HG02571 (cell line): ENCODE results near the gene SLC26A8.
"Not testable (repeated sequence)": the region's sequence is repeated elsewhere in the genome, so short reads cannot be mapped to it uniquely, and the experiment has no call there.

Experiments used
- ATAC-seq: cut with Tn5 transposase; IDR thresholded peaks from one replicate; pipeline ENCODE4 v1.9.1; 2021; ENCODE audit warnings: mild to moderate bottlenecking, moderate library complexity; ENCODE audit not compliant: unreplicated experiment

SLC26A8 gene

DNA sequence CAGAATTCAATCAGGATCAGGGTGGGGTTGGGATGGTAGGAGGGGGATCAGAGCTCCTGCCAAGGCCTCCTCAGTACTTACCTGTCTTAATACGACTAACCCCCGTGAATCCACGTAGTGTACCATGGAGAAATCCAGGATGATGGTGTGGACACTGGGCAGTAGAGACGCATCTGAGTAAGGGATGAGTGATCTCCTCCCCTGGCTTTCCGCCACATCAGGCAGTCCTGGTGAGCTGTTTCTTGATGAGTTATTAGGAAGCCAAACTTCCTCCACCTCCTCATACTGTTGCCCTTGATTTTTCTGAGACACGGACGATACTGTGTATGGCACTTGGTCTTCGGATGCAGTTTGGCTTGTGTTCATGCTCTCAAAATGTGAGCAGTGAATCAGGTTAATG, 69.4 kb downstream of the SLC26A8 start:
- no peak for ATAC-seq

DNA sequence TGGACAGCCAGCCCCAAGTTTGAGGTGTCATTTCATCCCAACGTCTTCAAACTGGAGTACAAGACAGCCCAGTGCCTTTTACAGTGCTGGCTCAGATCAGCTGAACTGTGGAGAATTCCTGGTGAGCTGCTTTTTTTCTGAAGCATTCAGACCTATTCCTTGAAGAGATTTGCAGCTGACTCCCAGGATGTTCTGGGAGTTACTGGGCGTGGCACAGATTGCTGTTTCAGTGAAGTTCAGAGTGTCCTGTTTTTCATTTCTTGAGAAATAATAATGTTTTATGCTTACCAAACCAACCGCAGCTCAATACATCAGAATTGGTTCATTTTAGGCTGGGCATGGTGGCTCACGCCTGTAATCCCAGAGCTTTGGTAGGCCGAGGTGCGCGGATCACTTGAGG, 70.1 kb downstream of the SLC26A8 start:
- no peak for ATAC-seq

DNA sequence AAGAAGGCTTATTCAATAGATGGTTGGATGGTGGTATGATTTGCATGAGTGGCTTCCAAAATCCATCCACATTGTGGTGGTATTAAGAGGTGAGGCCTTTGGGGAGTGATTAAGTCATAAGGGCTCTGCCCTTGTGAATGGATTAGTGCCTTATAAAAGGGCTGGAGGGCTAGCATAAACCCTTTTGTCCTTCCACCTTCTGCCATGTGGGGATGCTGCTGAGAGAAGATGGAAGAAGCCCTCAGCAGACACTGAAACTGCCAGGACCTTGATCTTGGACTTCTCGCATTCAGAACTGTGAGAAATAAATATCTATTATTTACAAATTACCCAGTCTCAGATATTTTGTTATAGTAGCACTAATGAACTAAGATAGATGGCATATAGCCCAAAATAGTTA, 75.7 kb downstream of the SLC26A8 start:
- ATAC-seq: no peak

DNA sequence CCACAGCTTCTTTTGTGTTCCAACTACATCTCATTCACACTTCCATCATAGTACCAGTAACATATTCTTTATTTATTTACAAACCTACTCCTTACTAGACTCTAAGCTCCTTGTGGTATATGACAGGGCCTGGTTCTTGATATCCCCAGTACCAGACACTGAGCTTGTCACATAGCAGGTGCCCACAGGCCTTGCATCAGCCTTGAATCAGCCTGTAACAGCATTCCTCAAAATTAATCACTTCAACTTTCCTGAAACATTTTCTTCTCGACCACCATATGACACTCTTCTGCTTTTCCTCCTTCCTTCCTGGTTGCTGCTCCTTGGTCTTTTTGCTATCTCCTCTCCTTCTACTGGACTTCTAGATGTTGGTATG, 78.8 kb downstream of the SLC26A8 start:
- ATAC-seq: no peak

DNA sequence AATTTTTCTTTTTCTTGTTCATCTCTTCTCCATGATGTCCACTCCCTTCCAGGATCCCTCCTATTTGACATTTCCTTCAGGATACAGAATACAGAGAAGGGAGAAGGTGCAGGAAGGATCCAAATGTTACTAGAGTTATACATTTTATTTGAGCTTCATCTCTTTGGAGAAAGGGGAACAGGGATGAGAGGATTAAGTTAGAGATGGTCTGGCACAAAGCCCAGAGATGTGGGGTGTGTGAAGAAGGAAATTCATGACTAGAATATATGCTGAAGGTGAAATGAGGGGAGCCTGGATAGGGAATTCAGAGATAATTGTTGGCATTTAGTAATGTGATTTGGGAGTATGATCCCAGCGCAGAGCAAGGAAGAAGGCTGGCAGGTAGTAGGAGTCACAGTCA, 81.1 kb downstream of the SLC26A8 start:
- ATAC-seq: no peak

DNA sequence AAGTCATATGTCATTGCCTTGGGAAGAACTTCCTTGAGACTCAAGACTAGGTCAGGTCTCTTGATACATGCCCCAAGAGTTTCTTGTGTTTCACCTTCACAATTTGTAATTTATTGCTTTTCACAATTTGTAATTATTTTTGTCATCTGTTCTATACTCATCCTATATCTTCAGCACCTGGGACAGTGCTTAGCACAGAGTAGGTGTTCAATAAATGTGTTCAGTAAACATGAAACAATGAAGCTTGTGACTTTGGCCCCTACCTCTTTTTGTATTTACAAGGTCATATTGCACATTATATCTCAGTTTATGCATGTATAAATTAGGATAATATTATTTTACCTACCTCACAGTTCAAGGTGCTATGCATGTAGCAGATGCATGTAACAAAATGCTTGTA, 82.1 kb downstream of the SLC26A8 start:
- no peak for ATAC-seq

DNA sequence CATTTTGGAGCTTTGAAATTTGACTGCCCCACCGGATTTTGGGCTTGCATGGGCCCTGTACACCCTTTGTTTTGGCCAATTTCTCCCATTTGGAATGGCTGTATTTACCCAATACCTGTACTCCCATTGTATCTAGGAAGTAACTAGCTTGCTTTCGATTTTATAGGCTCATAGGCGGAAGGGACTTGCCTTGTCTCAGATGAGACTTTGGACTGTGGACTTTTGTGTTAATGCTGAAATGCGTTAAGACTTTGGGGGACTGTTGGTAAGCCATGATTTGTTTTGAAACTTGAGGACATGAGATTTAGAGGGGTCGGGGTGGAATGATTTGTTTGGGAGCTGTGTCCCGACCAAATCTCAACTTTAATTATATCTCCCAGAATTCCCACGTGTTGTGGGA, 83.3 kb downstream of the SLC26A8 start:
- ATAC-seq: not testable (repeated sequence)

DNA sequence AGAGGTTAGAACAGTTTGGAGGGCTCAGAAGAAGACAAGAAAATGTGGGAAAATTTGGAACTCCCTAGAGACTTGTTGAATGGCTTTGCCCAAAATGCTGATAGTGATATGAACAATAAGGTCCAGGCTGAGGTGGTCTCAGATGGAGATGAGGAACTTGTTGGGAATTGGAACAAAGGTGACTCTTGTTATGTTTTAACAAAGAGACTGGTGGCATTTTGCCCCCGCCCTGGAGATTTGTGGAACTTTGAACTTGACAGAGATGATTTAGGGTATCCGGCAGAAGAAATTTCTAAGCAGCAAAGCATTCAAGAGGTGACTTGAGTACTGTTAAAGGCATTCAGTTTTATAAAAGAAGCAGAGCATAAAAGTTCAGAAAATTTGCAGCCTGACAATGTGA, 84.4 kb downstream of the SLC26A8 start:
- not testable (repeated sequence) for ATAC-seq

DNA sequence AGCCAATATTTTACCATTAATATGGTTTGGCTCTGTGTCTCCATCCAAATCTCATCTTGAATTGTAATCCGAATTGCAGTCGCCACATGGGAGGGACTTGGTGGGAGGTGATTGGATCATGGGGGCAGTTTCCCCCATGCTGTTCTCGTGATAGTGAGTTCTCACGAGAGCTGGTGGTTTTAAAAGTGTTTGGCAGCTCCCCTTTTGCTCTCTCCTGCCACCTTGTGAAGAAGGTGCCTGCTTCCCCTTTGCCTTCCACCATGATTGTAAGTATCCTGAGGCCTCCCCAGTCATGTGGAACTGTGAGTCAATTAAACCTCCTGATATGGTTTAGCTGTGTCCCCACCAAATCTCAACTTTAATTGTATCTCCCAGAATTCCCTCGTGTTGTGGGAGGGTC, 85.2 kb downstream of the SLC26A8 start:
- ATAC-seq: not testable (repeated sequence)

DNA sequence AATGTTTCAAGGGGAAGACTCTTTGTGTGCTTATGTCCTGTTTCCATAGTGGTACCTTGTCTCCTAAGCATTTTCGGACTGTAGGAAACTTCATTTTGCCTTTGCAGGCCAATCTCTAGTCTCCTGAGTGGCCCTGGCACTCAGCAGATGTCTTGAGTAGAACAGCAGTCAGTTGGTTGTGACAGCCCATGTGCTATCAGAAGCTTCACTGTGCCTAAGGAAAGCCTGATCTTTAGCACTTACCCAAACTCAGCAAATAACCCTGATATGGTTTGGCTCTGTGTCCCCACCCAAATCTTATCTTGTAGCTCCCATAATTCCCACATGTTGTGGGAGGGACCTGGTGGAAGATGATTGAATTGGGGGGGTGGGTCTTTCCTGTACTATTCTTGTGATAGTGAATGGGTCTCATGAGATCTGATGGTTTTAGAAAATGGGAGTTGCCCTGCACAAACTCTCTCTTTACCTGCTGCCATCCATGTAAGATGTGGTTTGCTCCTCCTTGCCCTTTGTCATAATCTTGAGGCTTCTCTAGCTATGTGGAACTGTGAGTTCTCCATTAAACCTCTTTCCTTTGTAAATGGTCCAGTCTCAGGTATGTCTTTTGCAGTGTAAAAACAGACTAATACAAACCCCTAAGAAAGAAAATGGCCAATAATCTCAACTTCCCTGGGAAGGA, 87.6 kb downstream of the SLC26A8 start:
- no peak for ATAC-seq

DNA sequence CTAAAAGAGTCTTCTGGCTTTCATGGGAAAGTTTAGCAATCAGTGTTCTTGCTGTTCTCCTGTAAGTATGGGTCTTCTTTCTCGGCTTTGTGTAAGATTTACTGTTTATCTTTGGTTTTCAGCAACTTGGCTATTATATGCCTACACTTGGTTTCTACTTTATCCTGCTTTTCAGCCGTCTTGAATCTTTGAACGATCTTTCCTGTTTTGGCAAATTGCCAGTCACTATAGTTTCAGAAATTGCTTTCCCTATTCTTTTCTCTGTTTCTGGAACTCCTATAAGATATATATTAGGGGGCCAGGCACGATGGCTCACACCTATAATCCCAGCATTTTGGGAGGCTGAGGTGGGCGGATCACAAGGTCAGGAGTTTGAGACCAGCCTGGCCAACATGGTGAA, 89.0 kb downstream of the SLC26A8 start:
- ATAC-seq: no peak

DNA sequence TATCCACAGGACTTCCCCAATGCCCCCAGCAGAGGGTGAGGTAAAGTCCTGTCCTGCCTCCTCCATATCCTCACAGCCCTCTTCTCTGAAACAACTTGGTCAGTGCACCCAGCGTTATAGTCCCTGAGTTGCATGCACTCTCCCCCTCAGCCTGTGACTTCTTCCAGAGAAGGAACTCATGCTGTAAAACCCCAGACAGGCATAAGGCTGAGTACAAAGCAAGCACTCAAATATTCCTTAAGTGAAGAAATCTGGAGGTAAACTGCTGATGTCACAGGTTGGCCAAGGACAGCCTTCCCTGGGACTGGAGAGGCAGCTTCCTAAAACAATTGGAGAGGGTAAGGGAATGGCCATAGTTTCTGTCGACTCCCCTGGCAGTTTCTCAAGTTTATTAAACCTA, 90.6 kb downstream of the SLC26A8 start:
- no peak for ATAC-seq

DNA sequence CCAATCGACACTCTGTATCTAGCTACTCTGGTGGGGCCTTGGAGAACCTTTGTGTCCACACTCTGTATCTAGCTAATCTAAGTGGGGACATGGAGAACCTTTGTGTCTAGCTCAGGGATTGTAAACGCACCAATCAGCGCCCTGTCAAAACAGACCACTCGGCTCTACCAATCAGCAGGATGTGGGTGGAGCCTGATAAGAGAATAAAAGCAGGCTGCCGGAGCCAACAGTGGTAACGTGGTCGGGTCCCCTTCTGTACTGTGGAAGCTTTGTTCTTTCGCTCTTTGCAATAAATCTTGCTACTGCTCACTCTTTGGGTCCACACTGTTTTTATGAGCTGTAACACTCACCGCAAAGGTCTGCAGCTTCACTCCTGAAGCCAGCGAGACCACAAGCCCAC, 92.6 kb downstream of the SLC26A8 start:
- ATAC-seq: not testable (repeated sequence)

DNA sequence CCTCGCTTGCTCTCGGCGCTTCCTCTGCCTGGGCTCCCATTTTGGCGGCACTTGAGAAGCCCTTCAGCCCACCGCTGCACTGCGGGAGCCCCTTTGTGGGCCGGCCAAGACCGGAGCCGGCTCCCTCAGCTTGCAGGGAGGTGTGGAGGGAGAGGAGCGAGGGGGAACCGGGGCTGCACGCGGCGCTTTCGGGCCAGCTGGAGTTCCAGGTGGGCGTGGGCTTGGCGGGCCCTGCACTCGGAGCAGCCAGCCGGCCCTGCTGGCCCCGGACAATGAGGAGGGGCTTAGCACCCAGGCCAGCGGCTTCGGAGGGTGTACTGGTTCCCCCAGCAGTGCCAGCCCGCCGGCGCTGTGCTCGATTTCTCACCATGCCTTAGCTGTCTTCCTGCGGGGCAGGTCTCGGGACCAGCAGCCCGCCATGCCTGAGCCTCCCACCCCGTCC, 93.3 kb downstream of the SLC26A8 start:
- ATAC-seq: no peak

DNA sequence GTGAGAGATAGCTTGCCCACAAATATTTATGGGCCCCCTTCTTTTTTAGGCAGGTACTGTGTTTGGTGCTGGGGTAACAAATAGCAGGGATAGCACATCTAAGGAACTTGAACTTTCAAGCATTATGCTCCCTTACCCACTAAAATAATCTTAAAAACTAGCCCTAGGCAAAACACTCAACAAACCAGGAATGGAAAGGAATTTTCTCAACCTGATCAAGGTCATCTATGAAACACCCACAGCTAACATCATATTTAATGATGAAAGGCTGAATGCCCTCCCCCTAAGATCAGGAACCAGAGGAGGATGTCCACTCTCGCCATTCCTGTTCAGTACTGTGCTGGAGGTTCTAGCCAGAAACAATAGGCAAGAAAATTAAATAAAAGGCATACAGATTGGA, 94.8 kb downstream of the SLC26A8 start:
- no peak for ATAC-seq

DNA sequence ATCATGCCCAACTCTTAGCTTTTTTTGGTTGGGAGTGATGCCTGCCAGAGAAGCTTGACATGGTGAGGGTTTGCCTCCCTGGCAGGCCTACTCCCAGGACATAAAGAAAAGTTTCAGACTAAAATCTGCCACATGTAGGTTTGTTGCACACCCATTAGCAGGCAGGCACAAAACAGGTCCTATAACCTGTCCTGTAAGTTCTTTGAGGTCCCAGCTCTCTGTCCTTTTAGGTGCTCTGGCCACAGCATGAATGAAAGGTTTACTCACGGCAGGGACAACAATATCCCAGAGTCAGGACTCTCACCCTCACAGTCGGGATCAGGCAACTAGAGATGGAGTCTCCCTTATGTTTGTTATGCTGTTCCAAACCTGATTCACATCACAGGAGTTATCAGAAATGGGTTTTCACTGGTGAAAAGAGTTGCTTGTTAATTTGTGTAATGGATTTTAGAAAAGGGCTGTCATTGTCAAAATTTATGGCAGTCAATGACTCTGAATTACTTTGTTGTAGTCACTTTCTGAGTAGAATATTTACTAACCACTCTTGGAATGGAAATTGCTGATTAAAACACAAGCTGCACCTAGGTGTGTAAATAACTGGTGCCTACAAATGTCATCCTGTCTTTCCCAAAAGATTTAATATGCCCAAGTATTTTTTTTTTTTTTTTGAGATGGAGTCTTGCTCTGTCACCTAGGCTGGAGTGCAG, 97.8 kb downstream of the SLC26A8 start:
- ATAC-seq: no peak

DNA sequence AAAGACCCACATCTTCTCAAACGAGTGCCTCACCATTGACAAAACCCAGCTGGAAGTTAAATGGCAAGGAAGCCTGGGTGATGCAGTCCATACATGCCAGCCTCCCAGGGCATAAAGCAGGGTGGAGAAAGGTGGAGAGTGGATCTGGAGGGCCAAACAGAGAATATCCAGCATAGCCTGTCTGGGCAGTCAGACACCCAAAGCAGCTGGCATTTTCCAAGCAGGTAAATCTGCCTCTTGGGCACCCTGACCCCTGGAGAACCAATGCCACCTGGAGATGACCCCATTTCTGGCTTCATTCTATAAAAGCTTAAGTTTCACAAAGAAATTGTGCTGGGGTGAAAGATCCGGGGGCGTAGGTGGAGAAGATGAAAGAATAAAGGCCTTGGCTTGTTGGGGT, 98.5 kb downstream of the SLC26A8 start:
- no peak for ATAC-seq

DNA sequence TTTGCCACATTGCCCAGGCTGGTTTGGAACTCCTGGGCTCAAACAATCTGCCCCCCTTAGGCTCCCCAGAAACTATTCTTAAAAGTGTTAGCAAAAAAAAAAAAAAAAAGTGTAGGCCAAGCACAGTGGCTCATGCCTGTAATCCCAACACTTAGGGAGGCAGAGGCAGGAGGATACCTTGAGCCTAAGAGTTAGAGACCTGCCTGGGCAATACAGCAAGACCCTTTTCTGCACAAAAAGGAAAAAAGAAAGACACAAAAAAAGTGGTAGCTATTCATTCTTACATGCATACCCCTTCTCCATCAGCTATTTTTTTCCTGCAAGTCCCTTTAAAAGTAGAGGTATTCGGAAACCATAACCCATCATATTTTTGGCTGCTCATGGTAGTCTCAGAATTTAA, 100.3 kb downstream of the SLC26A8 start:
- no peak for ATAC-seq

DNA sequence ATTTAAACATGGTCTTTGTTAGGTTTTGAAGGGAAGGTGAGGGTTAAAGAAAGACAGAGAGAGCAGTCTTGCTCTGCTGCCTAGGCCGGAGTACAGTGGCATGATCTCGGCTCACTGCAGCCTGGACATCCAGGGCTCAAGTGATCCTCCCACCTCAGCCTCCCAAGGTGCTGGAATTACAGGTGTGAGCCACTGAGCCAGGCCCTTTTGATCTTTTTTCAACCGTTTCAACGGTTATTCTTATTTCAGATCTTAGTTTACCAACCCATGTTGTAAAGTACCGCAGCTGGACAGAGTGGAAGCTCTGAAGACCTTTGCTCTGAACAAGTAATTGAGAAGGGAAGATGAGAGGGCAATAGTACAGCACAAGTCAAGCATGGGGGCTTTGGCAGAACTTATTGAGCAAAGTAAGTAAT, 102.3 kb downstream of the SLC26A8 start:
- ATAC-seq: no peak

DNA sequence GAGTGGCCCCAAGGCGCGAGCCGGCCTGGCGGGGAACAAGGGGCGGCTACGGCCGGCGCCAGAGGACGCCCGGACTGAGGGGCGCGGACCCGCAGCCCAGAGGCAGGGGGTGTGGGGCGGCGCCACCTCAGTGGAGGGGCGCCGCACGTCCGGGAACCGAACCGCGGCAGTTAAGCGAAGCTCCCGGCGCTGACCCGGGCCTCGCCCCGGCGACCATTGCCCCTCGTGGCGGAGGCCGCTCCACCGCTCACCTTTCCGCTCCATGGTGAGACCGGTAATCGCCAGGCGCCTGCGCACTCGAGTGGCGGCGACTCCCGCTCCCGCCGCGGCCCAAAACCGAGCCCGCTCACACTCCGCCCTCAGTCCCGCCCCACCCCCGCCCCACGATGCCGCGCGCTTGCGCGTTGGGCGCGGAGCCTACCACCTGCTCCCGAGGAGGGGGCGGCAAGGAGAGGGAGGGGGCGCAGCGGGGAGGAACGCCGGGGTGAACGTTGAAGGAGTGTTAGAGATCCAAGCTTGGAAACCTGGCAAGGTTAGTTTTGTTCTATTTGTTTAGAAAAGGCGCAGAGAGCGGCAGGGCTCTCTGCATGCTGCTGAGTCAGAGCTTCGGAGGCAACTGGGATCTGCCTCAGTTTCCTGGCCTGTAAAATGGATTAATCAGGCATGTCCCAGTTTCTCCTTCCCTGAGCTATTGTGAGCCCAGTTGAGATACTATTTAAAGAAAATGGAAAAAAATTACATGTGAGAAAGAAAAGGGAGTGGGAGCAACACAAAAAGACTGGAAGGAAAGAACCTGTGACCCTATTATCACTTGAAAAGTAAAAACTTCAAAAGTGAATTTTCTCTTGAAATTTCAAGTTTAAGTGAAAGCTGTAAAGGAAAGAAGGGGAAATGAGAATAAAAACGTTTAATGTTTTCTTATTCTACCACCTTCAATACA, 103.4 kb downstream of the SLC26A8 start, which contains the start of gene SRPK1:
Gene SRPK1 (minus strand): TSS at position 306 of the 940 bp plus-strand sequence. CDS start 42 bp downstream, at position 264.
- peak; percentile 72 for ATAC-seq
